Stomach (tissue), 9 donors: Measurements from ENCODE around the gene CSMD2. TPM values are rescaled to one million over a fixed set of nuclear protein-coding genes. Genes with fewer than 3 reads are reported as not detected.
A peak's percentile ranks its signal among the peaks of the same experiment; 100 is the strongest.

Experiments used
- DNase-seq, 2 donors: peaks; one replicate each; pipeline versions ENCODE4 v3.0.0 to v3.0.0-alpha.2; 2013 to 2019
- H3K27ac ChIP-seq, 5 donors: fragments of 200-600 bp in 4 of 5; sonication (generic) in 4 of 5; one replicate each; pipeline ENCODE4 v1.5.1; 2013 to 2019; ENCODE audit warnings: mild to moderate bottlenecking in 1 of 5, moderate library complexity in 1 of 5
- H3K27me3 ChIP-seq, 3 donors: fragments of 200-600 bp; sonication (generic); one replicate each; pipeline ENCODE4 v1.5.1; 2017 to 2019; ENCODE audit warnings: mixed run types in 1 of 3
- H3K36me3 ChIP-seq, 4 donors: fragments of 200-600 bp; sonication (generic); 1 replicate in 3 of 4; 2 replicates in 1 of 4; pipeline ENCODE4 v1.5.1; 2016 to 2019
- H3K4me1 ChIP-seq, 4 donors: fragments of 200-600 bp; sonication (generic); one replicate each; pipeline ENCODE4 v1.5.1; 2016 to 2019
- H3K4me3 ChIP-seq, 4 donors: fragments of 200-600 bp; sonication (generic) in 3 of 4; one replicate each; pipeline ENCODE4 v1.5.1; 2016 to 2019; ENCODE audit warnings: mild to moderate bottlenecking in 1 of 4
- H3K9me3 ChIP-seq, 4 donors: fragments of 200-600 bp; sonication (generic); one replicate each; pipeline ENCODE4 v1.5.1; 2016 to 2019
- CTCF ChIP-seq, 7 experiments: fragments of 450-650 bp in 4 of 7; fragments of 200-600 bp in 3 of 7; sonication (generic) in 3 of 7; IDR thresholded peaks; one replicate each; pipeline ENCODE4 v1.5.1; 2016 to 2019; ENCODE audit warnings: antibody characterized with exemption in 7 of 7, control low read depth in 2 of 7, mild to moderate bottlenecking in 1 of 7
- EP300 ChIP-seq: sonication (generic); formaldehyde crosslinking; IDR thresholded peaks from one replicate; pipeline ENCODE4 v1.6.1; 2017; ENCODE audit warnings: antibody characterized with exemption
- POLR2A ChIP-seq, 4 donors: fragments of 450-650 bp; IDR thresholded peaks; one replicate each; pipeline ENCODE4 v1.6.1; 2016; ENCODE audit warnings: antibody characterized with exemption in 4 of 4, control low read depth in 2 of 4, mild to moderate bottlenecking in 1 of 4, moderate library complexity in 1 of 4
- POLR2AphosphoS5 ChIP-seq, 3 donors: sonication (generic); formaldehyde crosslinking; IDR thresholded peaks; one replicate each; pipeline ENCODE4 v1.6.1; 2016; ENCODE audit warnings: antibody characterized with exemption in 3 of 3
- WGBS, 5 donors: extraction: QIAGEN DNeasy Blood & Tissue Kit in 3 of 5; methylation state at CpG; one replicate each; pipeline versions ENCODE4 v1.1.5 to v1.1.7; 2013 to 2018; 5-methylcytosine and 5-hydroxymethylcytosine counted together
- intact Hi-C: fragments of 100-400 bp; cut with DNase I; formaldehyde crosslinking; loops from one replicate; pipeline ENCODE4 v1.15.1; 2023; ENCODE audit warnings: low total_unique reads
- polyA plus RNA-seq, 3 donors: library from polyadenylated mRNA; stranded (reverse); fragments of 200-250 nt; gene quantifications; one replicate each; pipeline ENCODE4 v1.2.3, GENCODE V29; 2013
- total RNA-seq, 5 donors: library from RNA; depleted of rRNA; stranded (reverse); fragments of >200 nt; gene quantifications; one replicate each; pipeline versions ENCODE4 v1.1.0 to v1.2.3, GENCODE V29; 2014 to 2016
- donor health status: healthy with polysubstance abuse.
- donor health status: Bipolar disorder and iron deficiency.
- donor health status: healthy.

CSMD2 gene
- total and polyA plus RNA-seq, 8 donors: 0.10 to 3.5 (median 0.37) TPM; not detected in 1

GRCh38 chr1:34060901-34061415 lies 104.1 kb downstream of the CSMD2 start:
- DNase-seq: peak in 1 of 2 donors; percentile 44
- Histone ChIP-seq H3K9me3 (no peaks in the 10 kb centered on the region), H3K36me3 (no peaks in the 10 kb centered on the region), H3K27ac (no peak overlapping the region), H3K27me3 (peaks cover 0 to 23% (median 6%) of the 10 kb centered on the region in 3 donors), H3K4me1 (peaks cover 0 to 20% (median 0%) of the 10 kb centered on the region in 4 donors), H3K4me3 (no peak overlapping the region)
- intact Hi-C loops: no loop called here
- TF ChIP-seq EP300: no peak
- TF ChIP-seq POLR2A (IDR thresholded peaks at IDR 0.05): no peak
- no peak for TF ChIP-seq CTCF (IDR thresholded peaks at IDR 0.05)
- TF ChIP-seq POLR2AphosphoS5 (IDR thresholded peaks at IDR 0.05): no peak
- WGBS, 5 donors: 60 to 79% (median 75%) methylated on average over 10 of the region's 10 CpGs

GRCh38 chr1:34060187-34060730 lies 104.8 kb downstream of the CSMD2 start:
- WGBS, 5 donors: 71 to 88% (median 84%) methylated on average over 5 of the region's 5 CpGs
- no peaks in the 10 kb centered on the region for H3K36me3 ChIP-seq
- no peak overlapping the region for H3K27ac ChIP-seq
- TF ChIP-seq POLR2A (IDR thresholded peaks at IDR 0.05) (no peak), POLR2AphosphoS5 (IDR thresholded peaks at IDR 0.05) (no peak), EP300 (no peak), CTCF (IDR thresholded peaks at IDR 0.05) (no peak)
- no peak overlapping the region for H3K4me3 ChIP-seq
- intact Hi-C loops: no loop called here
- H3K9me3 ChIP-seq: no peaks in the 10 kb centered on the region
- no peak for DNase-seq
- H3K27me3 ChIP-seq: peaks cover 0 to 19% (median 6%) of the 10 kb centered on the region in 3 donors
- H3K4me1 ChIP-seq: peaks cover 0 to 20% (median 0%) of the 10 kb centered on the region in 4 donors

GRCh38 chr1:34057347-34058130 lies 107.5 kb downstream of the CSMD2 start:
- Histone ChIP-seq H3K27me3 (peaks cover 0 to 19% (median 6%) of the 10 kb centered on the region in 3 donors), H3K36me3 (no peaks in the 10 kb centered on the region), H3K4me1 (peaks cover 0 to 20% (median 0%) of the 10 kb centered on the region in 4 donors), H3K4me3 (no peak overlapping the region), H3K9me3 (no peaks in the 10 kb centered on the region), H3K27ac (no peak overlapping the region)
- WGBS, 5 donors: 17 to 21% (median 19%) methylated on average over 8 to 11 of the region's 11 CpGs
- intact Hi-C loops: no loop called here
- TF ChIP-seq CTCF (IDR thresholded peaks at IDR 0.05): no peak
- no peak for TF ChIP-seq POLR2A (IDR thresholded peaks at IDR 0.05)
- TF ChIP-seq EP300: no peak
- no peak for TF ChIP-seq POLR2AphosphoS5 (IDR thresholded peaks at IDR 0.05)
- DNase-seq: peak in 1 of 2 donors; percentile 43

- WGBS, 5 donors: 86 to 91% (median 91%) methylated on average over 5 of the region's 5 CpGs
- Histone ChIP-seq H3K27me3 (peaks cover 0 to 13% (median 6%) of the 10 kb centered on the region in 3 donors), H3K9me3 (peaks cover 0 to under 1% (median 0%) of the 10 kb centered on the region in 4 donors), H3K4me1 (peaks cover 0 to 14% (median 0%) of the 10 kb centered on the region in 4 donors), H3K36me3 (no peaks in the 10 kb centered on the region), H3K4me3 (no peak overlapping the region), H3K27ac (no peak overlapping the region)
- no peak for TF ChIP-seq CTCF (IDR thresholded peaks at IDR 0.05)
- no peak for DNase-seq
- intact Hi-C loops: no loop called here
Observed at GRCh38 chr1:34055818-34056217, 109.2 kb downstream of the CSMD2 start.
